ENCODE measurements around the gene TMPRSS11E. TPM values are rescaled to one million over a fixed set of nuclear protein-coding genes. Genes with fewer than 3 reads are reported as not detected.

The TMPRSS11E gene
- total RNA-seq, 4 donors from 2014 or later = 0.24 TPM; not detected in 3

GRCh38 chr4:68434277-68434676 lies 13.0 kb upstream of the TMPRSS11E start:
- H3K27me3 ChIP-seq = no peaks in the 10 kb centered on the region
- H3K36me3 ChIP-seq = no peaks in the 10 kb centered on the region
- H3K4me1 ChIP-seq = no peaks in the 10 kb centered on the region
- no peak overlapping the region for H3K27ac ChIP-seq
- TF ChIP-seq, protein P1, sequence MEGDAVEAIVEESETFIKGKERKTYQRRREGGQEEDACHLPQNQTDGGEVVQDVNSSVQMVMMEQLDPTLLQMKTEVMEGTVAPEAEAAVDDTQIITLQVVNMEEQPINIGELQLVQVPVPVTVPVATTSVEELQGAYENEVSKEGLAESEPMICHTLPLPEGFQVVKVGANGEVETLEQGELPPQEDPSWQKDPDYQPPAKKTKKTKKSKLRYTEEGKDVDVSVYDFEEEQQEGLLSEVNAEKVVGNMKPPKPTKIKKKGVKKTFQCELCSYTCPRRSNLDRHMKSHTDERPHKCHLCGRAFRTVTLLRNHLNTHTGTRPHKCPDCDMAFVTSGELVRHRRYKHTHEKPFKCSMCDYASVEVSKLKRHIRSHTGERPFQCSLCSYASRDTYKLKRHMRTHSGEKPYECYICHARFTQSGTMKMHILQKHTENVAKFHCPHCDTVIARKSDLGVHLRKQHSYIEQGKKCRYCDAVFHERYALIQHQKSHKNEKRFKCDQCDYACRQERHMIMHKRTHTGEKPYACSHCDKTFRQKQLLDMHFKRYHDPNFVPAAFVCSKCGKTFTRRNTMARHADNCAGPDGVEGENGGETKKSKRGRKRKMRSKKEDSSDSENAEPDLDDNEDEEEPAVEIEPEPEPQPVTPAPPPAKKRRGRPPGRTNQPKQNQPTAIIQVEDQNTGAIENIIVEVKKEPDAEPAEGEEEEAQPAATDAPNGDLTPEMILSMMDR (IDR thresholded peaks at IDR 0.05) = no peak
- TF ChIP-seq POLR2A (IDR thresholded peaks at IDR 0.05) = no peak
- H3K9me3 ChIP-seq = no peaks in the 10 kb centered on the region
- 82 to 85% methylated on average over 1 of the region's 1 CpG for WGBS, 2 donors
- H3K4me3 ChIP-seq (replicated peaks in 1 of 3) = no peak overlapping the region
- intact Hi-C loops (cut with DNase I) = no loop called here
- no peak for DNase-seq

- intact Hi-C loops (cut with DNase I) = no loop called here
- Histone ChIP-seq H3K4me3 (replicated peaks in 1 of 3) (no peak overlapping the region), H3K36me3 (no peaks in the 10 kb centered on the region), H3K9me3 (no peaks in the 10 kb centered on the region), H3K27me3 (no peaks in the 10 kb centered on the region), H3K4me1 (no peaks in the 10 kb centered on the region), H3K27ac (no peak overlapping the region)
- WGBS, 2 donors = 71 to 72% methylated on average over 1 of the region's 1 CpG
- no peak for DNase-seq
- no peak for TF ChIP-seq POLR2A (IDR thresholded peaks at IDR 0.05)
- TF ChIP-seq, protein P1 (IDR thresholded peaks at IDR 0.05) = no peak
Measured at GRCh38 chr4:68434836-68435235, 12.4 kb upstream of the TMPRSS11E start.

DNA sequence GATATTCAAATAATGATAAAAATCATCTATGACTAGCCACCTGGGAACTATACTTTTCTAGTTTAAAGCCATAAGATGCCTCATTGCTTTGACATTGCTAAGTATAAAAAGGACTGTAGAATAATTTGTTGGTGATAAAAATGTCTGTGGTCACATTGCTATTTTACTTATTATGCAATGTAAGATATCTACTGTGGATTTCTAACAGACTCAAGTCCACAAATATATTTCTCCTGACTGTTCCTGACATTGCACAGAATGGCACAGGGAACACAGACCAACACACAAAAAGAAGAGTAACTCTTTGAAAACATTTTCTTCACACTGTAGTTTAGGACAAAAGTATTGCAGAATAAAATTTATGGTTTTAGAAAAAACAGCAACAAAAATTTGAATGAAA lies 2.2 kb upstream of the TMPRSS11E start:
- Histone ChIP-seq H3K27me3 (no peaks in the 10 kb centered on the region), H3K27ac (no peak overlapping the region), H3K9me3 (no peaks in the 10 kb centered on the region), H3K4me1 (no peaks in the 10 kb centered on the region), H3K4me3 (replicated peaks in 1 of 3) (no peak overlapping the region), H3K36me3 (no peaks in the 10 kb centered on the region)
- no peak for DNase-seq
- TF ChIP-seq POLR2A (IDR thresholded peaks at IDR 0.05) = no peak
- TF ChIP-seq, protein P1 (IDR thresholded peaks at IDR 0.05) = no peak
- intact Hi-C loops (cut with DNase I) = no loop called here

DNA sequence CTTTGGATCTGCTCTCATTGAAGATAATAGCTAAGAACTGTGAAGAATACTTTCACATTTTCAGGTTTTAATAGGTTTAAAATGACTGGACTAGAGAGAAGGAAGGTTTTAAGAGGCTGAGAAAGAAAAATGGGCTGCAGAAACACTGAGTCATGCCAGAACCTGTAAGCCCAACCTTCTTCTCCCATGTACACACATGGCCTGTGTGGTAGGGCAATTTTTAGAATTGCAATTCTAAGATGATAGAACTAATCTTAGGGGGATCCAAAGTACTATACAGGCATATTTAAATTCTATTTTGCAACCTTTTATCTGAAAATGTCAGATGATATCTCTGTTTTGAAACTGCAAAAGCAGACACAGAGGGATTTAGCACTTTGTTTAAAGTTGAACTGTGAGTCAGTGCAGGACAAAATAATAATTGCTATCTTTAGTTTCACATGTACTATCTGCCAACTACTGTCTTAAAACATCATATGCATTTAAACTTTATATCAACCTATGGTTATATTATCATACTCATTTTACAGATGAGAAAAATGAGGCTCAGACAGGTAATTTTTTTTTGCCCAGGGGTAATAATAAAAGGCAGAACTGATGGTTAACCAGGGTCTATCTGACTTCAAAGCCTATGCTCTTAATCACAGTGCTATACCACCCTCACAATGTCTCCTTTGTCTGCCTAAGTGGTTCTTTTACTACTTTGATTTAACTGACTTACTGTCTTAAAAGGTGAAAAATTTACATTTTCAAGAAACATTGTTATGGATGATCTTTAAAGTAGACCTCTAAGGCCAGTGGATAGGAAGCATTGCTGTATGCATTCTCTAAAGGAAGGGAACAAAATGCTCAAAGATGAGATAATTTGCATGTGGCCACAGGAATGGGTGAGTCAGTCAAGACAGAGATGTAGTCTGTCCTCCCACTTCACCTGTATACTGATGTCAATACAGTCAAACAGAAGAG lies 4.3 kb downstream of the TMPRSS11E start:
- Histone ChIP-seq H3K27ac (no peak overlapping the region), H3K27me3 (no peaks in the 10 kb centered on the region), H3K4me1 (no peaks in the 10 kb centered on the region), H3K36me3 (no peaks in the 10 kb centered on the region), H3K4me3 (replicated peaks in 1 of 3) (no peak overlapping the region), H3K9me3 (no peaks in the 10 kb centered on the region)
- no peak for DNase-seq
- intact Hi-C loops (cut with DNase I) = no loop called here
- no peak for TF ChIP-seq POLR2A (IDR thresholded peaks at IDR 0.05)
- TF ChIP-seq, protein P1 (IDR thresholded peaks at IDR 0.05) = no peak

GRCh38 chr4:68460085-68460484 lies 12.8 kb downstream of the TMPRSS11E start:
- TF ChIP-seq POLR2A (IDR thresholded peaks at IDR 0.05) = no peak
- TF ChIP-seq, protein P1 (IDR thresholded peaks at IDR 0.05) = no peak
- 70 to 82% methylated on average over 7 of the region's 7 CpGs for WGBS, 2 donors

More at GRCh38 chr4:68460085-68460484, 12.8 kb downstream of the TMPRSS11E start:
- no peak overlapping the region for H3K4me3 ChIP-seq (replicated peaks in 1 of 3)
- no peaks in the 10 kb centered on the region for H3K4me1 ChIP-seq
- H3K27me3 ChIP-seq = no peaks in the 10 kb centered on the region
- H3K36me3 ChIP-seq = no peaks in the 10 kb centered on the region
- intact Hi-C loops (cut with DNase I) = no loop called here
- H3K9me3 ChIP-seq = no peaks in the 10 kb centered on the region
- H3K27ac ChIP-seq = no peak overlapping the region
- DNase-seq = no peak
